Neural progenitor cell (in vitro differentiated cells): ENCODE data around the gene CRLF1. TPM values are rescaled to one million over a fixed set of nuclear protein-coding genes. Genes with fewer than 3 reads are reported as not detected.

Experiments
- DNase-seq: peaks from one replicate; pipeline ENCODE4 v3.0.0-alpha.2; 2016; ENCODE audit warnings: low spot score
- H2AFZ ChIP-seq: fragments of 200-600 bp; sonication (generic); replicated peaks from 2 replicates; pipeline ENCODE4 v1.6.1; 2016; ENCODE audit warnings: antibody characterized with exemption
- H3F3A ChIP-seq: fragments of 200-600 bp; sonication (generic); 2 replicates; pipeline ENCODE4 v1.6.1; 2016; ENCODE audit warnings: antibody characterized with exemption, low read depth
- H3K27ac ChIP-seq: fragments of 200-600 bp; sonication (generic); 2 replicates; pipeline ENCODE4 v1.5.1; 2016; ENCODE audit warnings: mild to moderate bottlenecking
- H3K27me3 ChIP-seq: fragments of 200-600 bp; sonication (generic); 2 replicates; pipeline ENCODE4 v1.6.1; 2016; ENCODE audit warnings: mild to moderate bottlenecking, moderate library complexity
- H3K36me3 ChIP-seq: fragments of 200-600 bp; sonication (generic); 2 replicates; pipeline ENCODE4 v1.5.1; 2016
- H3K4me1 ChIP-seq: fragments of 200-600 bp; sonication (generic); 2 replicates; pipeline ENCODE4 v1.6.1; 2016; ENCODE audit warnings: mixed run types
- H3K4me2 ChIP-seq: fragments of 200-600 bp; sonication (generic); 2 replicates; pipeline ENCODE4 v1.6.1; 2016
- H3K4me3 ChIP-seq: fragments of 200-600 bp; sonication (generic); 2 replicates; pipeline ENCODE4 v1.5.1; 2016
- H3K79me2 ChIP-seq: fragments of 200-600 bp; sonication (generic); 2 replicates; pipeline ENCODE4 v1.6.1; 2016; ENCODE audit warnings: low read depth
- H3K9ac ChIP-seq: fragments of 200-600 bp; sonication (generic); 2 replicates; pipeline ENCODE4 v1.6.1; 2016
- H3K9me3 ChIP-seq: fragments of 200-600 bp; sonication (generic); 2 replicates; pipeline ENCODE4 v1.5.1; 2016; ENCODE audit warnings: low read depth
- H4K20me1 ChIP-seq: fragments of 200-600 bp; sonication (generic); 2 replicates; pipeline ENCODE4 v1.6.1; 2016; ENCODE audit warnings: low read depth
- H3K27ac Mint-ChIP-seq: 3 replicates; pipeline ENCODE4 v1.8.0; 2021; ENCODE audit warnings: mixed read lengths
- H3K27me3 Mint-ChIP-seq: 2 replicates; pipeline ENCODE4 v1.8.0; 2022; ENCODE audit warnings: low read depth, mild to moderate bottlenecking, inconsistent platforms, moderate library complexity, mixed read lengths; ENCODE audit not compliant: insufficient read depth
- H3K36me3 Mint-ChIP-seq: 3 replicates; pipeline ENCODE4 v1.8.0; 2021; ENCODE audit warnings: mixed read lengths
- H3K4me1 Mint-ChIP-seq: 3 replicates; pipeline ENCODE4 v1.8.0; 2021; ENCODE audit warnings: mixed read lengths
- H3K4me3 Mint-ChIP-seq: 3 replicates; pipeline ENCODE4 v1.8.0; 2021; ENCODE audit warnings: mild to moderate bottlenecking, moderate library complexity, mixed read lengths
- H3K9me3 Mint-ChIP-seq: 3 replicates; pipeline ENCODE4 v1.8.0; 2020; ENCODE audit warnings: mixed read lengths
- CTCF ChIP-seq: fragments of 200-600 bp; sonication (generic); IDR thresholded peaks from 2 replicates; pipeline ENCODE4 v1.5.1; 2017; ENCODE audit warnings: antibody characterized with exemption, mild to moderate bottlenecking
- EZH2 ChIP-seq: fragments of 200-600 bp; sonication (generic); IDR thresholded peaks from 2 replicates; pipeline ENCODE4 v1.6.1; 2017; ENCODE audit warnings: antibody characterized with exemption, mild to moderate bottlenecking, moderate library complexity
- EZH2phosphoT487 ChIP-seq: fragments of 200-600 bp; sonication (generic); IDR thresholded peaks from 2 replicates; pipeline ENCODE4 v1.6.1; 2017; ENCODE audit warnings: antibody characterized with exemption
- total RNA-seq: library from RNA; depleted of rRNA; stranded (reverse); fragments of >200 nt; gene quantifications from 2 replicates; pipeline ENCODE4 v1.2.3, GENCODE V29; 2015; ENCODE audit warnings: low replicate concordance

CRLF1 gene
- total RNA-seq, 1 donor from 2014 or later: not detected

- peak overlapping the region; percentile 82 for H3K4me3 Mint-ChIP-seq
- peaks cover 98% of the 10 kb centered on the region for H3K27me3 ChIP-seq
- no peaks in the 10 kb centered on the region for H3K9me3 ChIP-seq
- peaks cover 40% of the 10 kb centered on the region for H3K4me1 ChIP-seq
- no peaks in the 10 kb centered on the region for H3K36me3 ChIP-seq
- peak overlapping the region; percentile 90 for H3K4me2 ChIP-seq
- H4K20me1 ChIP-seq: peaks cover 56% of the 10 kb centered on the region
- H3K9ac ChIP-seq: no peak overlapping the region
- H3K27me3 Mint-ChIP-seq: peaks cover 71% of the 10 kb centered on the region
- TF ChIP-seq EZH2: peak; percentile 91
- no peak for TF ChIP-seq CTCF
- TF ChIP-seq EZH2phosphoT487: peak; percentile 69
- no peaks in the 10 kb centered on the region for H3K79me2 ChIP-seq
- H3K4me1 Mint-ChIP-seq: peaks cover 18% of the 10 kb centered on the region
- H3K36me3 Mint-ChIP-seq: no peaks in the 10 kb centered on the region
- peak; percentile 78 for DNase-seq
- no peak overlapping the region for H2AFZ ChIP-seq
- H3K9me3 Mint-ChIP-seq: peaks cover 4% of the 10 kb centered on the region
- H3K4me3 ChIP-seq: peak overlapping the region; percentile 57
- peaks cover 42% of the 10 kb centered on the region for H3F3A ChIP-seq
- no peak overlapping the region for H3K27ac Mint-ChIP-seq
- no peak overlapping the region for H3K27ac ChIP-seq
These were observed 4.9 kb upstream of the CRLF1 start for GRCh38 chr19:18611327-18612050.

GRCh38 chr19:18610556-18611326 is 4.1 kb upstream of the CRLF1 start:
- Histone ChIP-seq H3K9ac (no peak overlapping the region), H3K4me3 (peak overlapping the region; percentile 57), H3K79me2 (no peaks in the 10 kb centered on the region), H3K27ac (no peak overlapping the region), H3K27me3 (peaks cover 98% of the 10 kb centered on the region), H3F3A (peaks cover 42% of the 10 kb centered on the region), H3K4me2 (peak overlapping the region; percentile 90), H3K9me3 (no peaks in the 10 kb centered on the region), H3K36me3 (no peaks in the 10 kb centered on the region), H4K20me1 (peaks cover 62% of the 10 kb centered on the region), H2AFZ (no peak overlapping the region), H3K4me1 (peaks cover 44% of the 10 kb centered on the region)
- Mint-ChIP-seq H3K27ac (no peak overlapping the region), H3K9me3 (peaks cover 4% of the 10 kb centered on the region), H3K4me1 (peaks cover 18% of the 10 kb centered on the region), H3K36me3 (no peaks in the 10 kb centered on the region), H3K4me3 (peak overlapping the region; percentile 81), H3K27me3 (peaks cover 65% of the 10 kb centered on the region)
- DNase-seq: peak; percentile 70
- TF ChIP-seq EZH2: peak; percentile 96
- TF ChIP-seq CTCF: no peak
- peak; percentile 79 for TF ChIP-seq EZH2phosphoT487

GRCh38 chr19:18610245-18610555 is 3.6 kb upstream of the CRLF1 start:
- H3K27ac Mint-ChIP-seq: no peak overlapping the region
- Histone ChIP-seq H3K9me3 (no peaks in the 10 kb centered on the region), H3K27ac (no peak overlapping the region), H2AFZ (no peak overlapping the region), H4K20me1 (peaks cover 68% of the 10 kb centered on the region), H3K27me3 (peaks cover 98% of the 10 kb centered on the region), H3F3A (peaks cover 44% of the 10 kb centered on the region), H3K36me3 (no peaks in the 10 kb centered on the region), H3K4me2 (peak overlapping the region; percentile 90), H3K9ac (no peak overlapping the region), H3K4me3 (peak overlapping the region; percentile 57), H3K79me2 (no peaks in the 10 kb centered on the region), H3K4me1 (peaks cover 44% of the 10 kb centered on the region)
- peak; percentile 40 for DNase-seq
- H3K4me3 Mint-ChIP-seq: no peak overlapping the region
- no peak for TF ChIP-seq EZH2phosphoT487
- no peak for TF ChIP-seq EZH2
- TF ChIP-seq CTCF: no peak
- H3K36me3 Mint-ChIP-seq: peaks cover 2% of the 10 kb centered on the region
- peaks cover 22% of the 10 kb centered on the region for H3K4me1 Mint-ChIP-seq
- H3K9me3 Mint-ChIP-seq: peaks cover 6% of the 10 kb centered on the region
- H3K27me3 Mint-ChIP-seq: peaks cover 68% of the 10 kb centered on the region
